ENCODE measurements around the gene CASKIN2.

- TF ChIP-seq, protein P1, sequence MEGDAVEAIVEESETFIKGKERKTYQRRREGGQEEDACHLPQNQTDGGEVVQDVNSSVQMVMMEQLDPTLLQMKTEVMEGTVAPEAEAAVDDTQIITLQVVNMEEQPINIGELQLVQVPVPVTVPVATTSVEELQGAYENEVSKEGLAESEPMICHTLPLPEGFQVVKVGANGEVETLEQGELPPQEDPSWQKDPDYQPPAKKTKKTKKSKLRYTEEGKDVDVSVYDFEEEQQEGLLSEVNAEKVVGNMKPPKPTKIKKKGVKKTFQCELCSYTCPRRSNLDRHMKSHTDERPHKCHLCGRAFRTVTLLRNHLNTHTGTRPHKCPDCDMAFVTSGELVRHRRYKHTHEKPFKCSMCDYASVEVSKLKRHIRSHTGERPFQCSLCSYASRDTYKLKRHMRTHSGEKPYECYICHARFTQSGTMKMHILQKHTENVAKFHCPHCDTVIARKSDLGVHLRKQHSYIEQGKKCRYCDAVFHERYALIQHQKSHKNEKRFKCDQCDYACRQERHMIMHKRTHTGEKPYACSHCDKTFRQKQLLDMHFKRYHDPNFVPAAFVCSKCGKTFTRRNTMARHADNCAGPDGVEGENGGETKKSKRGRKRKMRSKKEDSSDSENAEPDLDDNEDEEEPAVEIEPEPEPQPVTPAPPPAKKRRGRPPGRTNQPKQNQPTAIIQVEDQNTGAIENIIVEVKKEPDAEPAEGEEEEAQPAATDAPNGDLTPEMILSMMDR (conservative IDR thresholded peaks at IDR 0.05 in 1 of 2, IDR thresholded peaks at IDR 0.05 in 1 of 2; ENCODE audit: extremely low read depth in 1 of 2, insufficient read depth in 1 of 2, low read depth in 1 of 2, low read length in 2 of 2) = no peak
- no peak for TF ChIP-seq EZH2 (IDR thresholded peaks at IDR 0.05; ENCODE audit: borderline replicate concordance, low read length)
These were observed 49.7 kb upstream of the CASKIN2 start for GRCh38 chr17:75565066-75565465.

All from mammary epithelial cell (primary cell).